SU-DHL-6 (cell line): ENCODE results near the gene IMPDH1.

ENCODE experiments used
- H2AFZ ChIP-seq: fragments of 200-600 bp; sonication (generic); 2 replicates; pipeline ENCODE4 v1.6.1; 2014; ENCODE audit warnings: low read depth, mild to moderate bottlenecking, moderate library complexity, mixed read lengths, antibody characterized with exemption, low read length; ENCODE audit not compliant: severe bottlenecking
- H3F3A ChIP-seq: fragments of 200-600 bp; shearing (Covaris generic); 2 replicates; pipeline ENCODE4 v1.6.0; 2016; ENCODE audit warnings: antibody characterized with exemption, mild to moderate bottlenecking; ENCODE audit not compliant: insufficient read depth
- H3K27ac ChIP-seq: fragments of 200-600 bp; sonication (generic); 2 replicates; pipeline ENCODE4 v1.5.1; 2016; ENCODE audit warnings: low read depth, mild to moderate bottlenecking, low read length, moderate library complexity, mixed read lengths
- H3K27me3 ChIP-seq: fragments of 200-600 bp; sonication (generic), shearing (Covaris generic); 2 replicates; pipeline ENCODE4 v1.6.0; 2014; ENCODE audit warnings: mild to moderate bottlenecking, low read length
- H3K36me3 ChIP-seq: fragments of 200-600 bp; sonication (generic); 2 replicates; pipeline ENCODE4 v1.6.1; 2014; ENCODE audit warnings: mild to moderate bottlenecking, low read length, mixed read lengths
- H3K4me2 ChIP-seq: fragments of 300-600, 200-600 bp; shearing (Covaris generic), sonication (generic); 2 replicates; pipeline ENCODE4 v1.6.0; 2014; ENCODE audit warnings: low read length, low read depth, mild to moderate bottlenecking; ENCODE audit not compliant: poor library complexity, severe bottlenecking
- H3K4me3 ChIP-seq: fragments of 200-600 bp; sonication (generic); 2 replicates; pipeline ENCODE4 v1.5.1; 2014; ENCODE audit warnings: antibody characterized with exemption, low read length, mild to moderate bottlenecking, mixed read lengths; ENCODE audit not compliant: insufficient read depth, poor library complexity, severe bottlenecking
- H3K79me2 ChIP-seq: fragments of 200-600 bp; sonication (generic); 2 replicates; pipeline ENCODE4 v1.6.1; 2014; ENCODE audit warnings: mild to moderate bottlenecking, low read length, moderate library complexity; ENCODE audit not compliant: insufficient read depth
- H3K9ac ChIP-seq: fragments of 200-600 bp; sonication (generic); 2 replicates; pipeline ENCODE4 v1.7.0; 2014; ENCODE audit warnings: mild to moderate bottlenecking, low read length
- H3K9me2 ChIP-seq: fragments of 200-600 bp; sonication (generic); replicated peaks from 2 replicates; pipeline ENCODE4 v1.6.1; 2014; ENCODE audit warnings: low read length; ENCODE audit not compliant: insufficient read depth
- H3K9me3 ChIP-seq: fragments of 200-600 bp; sonication (generic); 2 replicates; pipeline ENCODE4 v1.6.1; 2014; ENCODE audit warnings: low read length, mixed read lengths; ENCODE audit not compliant: insufficient read depth
- H4K20me1 ChIP-seq: fragments of 200-600 bp; sonication (generic); 2 replicates; pipeline ENCODE4 v1.6.1; 2014; ENCODE audit warnings: low read depth, mild to moderate bottlenecking, antibody characterized with exemption, low read length, moderate library complexity, mixed read lengths
- CTCF ChIP-seq: fragments of 200-600 bp; sonication (generic); IDR thresholded peaks from one replicate; pipeline ENCODE4 v1.5.1; 2017; ENCODE audit warnings: antibody characterized with exemption, mild to moderate bottlenecking, low read length, moderate library complexity; ENCODE audit not compliant: insufficient read depth, poor library complexity, severe bottlenecking
- EZH2phosphoT487 ChIP-seq: fragments of 200-600 bp; sonication (generic), shearing (Covaris generic); conservative IDR thresholded peaks from 2 replicates; pipeline ENCODE4 v1.6.1; 2018; ENCODE audit warnings: mild to moderate bottlenecking, antibody characterized with exemption, low read length, moderate library complexity, mixed read lengths

IMPDH1 gene

GRCh38 chr7:128431754-128432153 lies 22.0 kb upstream of the IMPDH1 start:
- no peak overlapping the region for H2AFZ ChIP-seq
- H3K4me3 ChIP-seq, result no peak overlapping the region
- no peaks in the 10 kb centered on the region for H4K20me1 ChIP-seq
- H3K9me3 ChIP-seq, result no peaks in the 10 kb centered on the region
- H3K36me3 ChIP-seq, result no peaks in the 10 kb centered on the region
- TF ChIP-seq CTCF (no peak), EZH2phosphoT487 (no peak)
- H3F3A ChIP-seq, result peaks cover 8% of the 10 kb centered on the region; the same call in 1 of the 2 replicates
- H3K9ac ChIP-seq, result no peak overlapping the region
- H3K27ac ChIP-seq, result no peak overlapping the region
- no peaks in the 10 kb centered on the region for H3K79me2 ChIP-seq
- H3K4me2 ChIP-seq, result no peak overlapping the region
- no peaks in the 10 kb centered on the region for H3K27me3 ChIP-seq
- no peaks in the 10 kb centered on the region for H3K9me2 ChIP-seq

GRCh38 chr7:128431221-128431620 lies 21.4 kb upstream of the IMPDH1 start:
- H3K4me2 ChIP-seq, result no peak overlapping the region
- peaks cover 8% of the 10 kb centered on the region; the same call in 1 of the 2 replicates for H3F3A ChIP-seq
- no peaks in the 10 kb centered on the region for H3K36me3 ChIP-seq
- TF ChIP-seq EZH2phosphoT487 (no peak), CTCF (no peak)
- no peaks in the 10 kb centered on the region for H3K9me3 ChIP-seq
- H3K9ac ChIP-seq, result no peak overlapping the region
- H3K27ac ChIP-seq, result no peak overlapping the region
- H4K20me1 ChIP-seq, result no peaks in the 10 kb centered on the region
- H2AFZ ChIP-seq, result no peak overlapping the region
- no peaks in the 10 kb centered on the region for H3K79me2 ChIP-seq
- H3K4me3 ChIP-seq, result no peak overlapping the region
- H3K27me3 ChIP-seq, result no peaks in the 10 kb centered on the region
- no peaks in the 10 kb centered on the region for H3K9me2 ChIP-seq

GRCh38 chr7:128430207-128430606 lies 20.4 kb upstream of the IMPDH1 start:
- Histone ChIP-seq H3K36me3 (no peaks in the 10 kb centered on the region), H3K9me2 (no peaks in the 10 kb centered on the region), H3K27me3 (no peaks in the 10 kb centered on the region), H4K20me1 (no peaks in the 10 kb centered on the region), H3K4me3 (no peak overlapping the region), H3K4me2 (no peak overlapping the region), H2AFZ (no peak overlapping the region), H3F3A (no peaks in the 10 kb centered on the region), H3K79me2 (no peaks in the 10 kb centered on the region), H3K9ac (no peak overlapping the region), H3K9me3 (no peaks in the 10 kb centered on the region), H3K27ac (no peak overlapping the region)
- no peak for TF ChIP-seq EZH2phosphoT487
- no peak for TF ChIP-seq CTCF
